Activated T-cell treated with anti-CD3 and anti-CD28 coated beads, Interleukin-2, amount 50 U/mL, for 48 hours (primary cell): Measurements from ENCODE around the gene TUG1.

Source experiments
- DNase-seq, 2 experiments: peaks; one replicate each; pipeline ENCODE4 v3.0.0-alpha.2; 2020

TUG1 gene

GRCh38 chr22:30968924-30969531, at the start of gene TUG1:
TUG1 (plus strand) TSS chr22:30969265.
- peak; percentile 97 to 98 for DNase-seq

- DNase-seq, result no peak
Measured at GRCh38 chr22:30919973-30920372, 49.1 kb upstream of the TUG1 start.

GRCh38 chr22:30920407-30920806, 48.7 kb upstream of the TUG1 start:
- DNase-seq, result peak; percentile 90 to 93

- no peak for DNase-seq
Measured at GRCh38 chr22:30921108-30921507, 48.0 kb upstream of the TUG1 start.

GRCh38 chr22:30922151-30922611, 46.9 kb upstream of the TUG1 start:
- peak; percentile 77 to 81 for DNase-seq

GRCh38 chr22:30923168-30923900, 45.7 kb upstream of the TUG1 start:
- DNase-seq, result no peak

GRCh38 chr22:30925667-30926066, 43.4 kb upstream of the TUG1 start:
- DNase-seq, result no peak

- no peak for DNase-seq
Measured at GRCh38 chr22:30926706-30927105, 42.4 kb upstream of the TUG1 start.

GRCh38 chr22:30927806-30928205, 41.3 kb upstream of the TUG1 start:
- no peak for DNase-seq

GRCh38 chr22:30928401-30928800, 40.7 kb upstream of the TUG1 start:
- no peak for DNase-seq

- DNase-seq, result no peak
Measured at GRCh38 chr22:30930228-30930627, 38.8 kb upstream of the TUG1 start.

GRCh38 chr22:30931541-30932300, 37.3 kb upstream of the TUG1 start:
- no peak for DNase-seq

GRCh38 chr22:30932661-30933060, 36.4 kb upstream of the TUG1 start:
- no peak for DNase-seq

GRCh38 chr22:30933457-30933856, 35.6 kb upstream of the TUG1 start:
- DNase-seq, result no peak

- no peak for DNase-seq
Measured at GRCh38 chr22:30934053-30934452, 35.0 kb upstream of the TUG1 start.

- peak; percentile 56 to 59 for DNase-seq
Measured at GRCh38 chr22:30940685-30941362, 28.2 kb upstream of the TUG1 start.

- DNase-seq, result peak in 1 of 2 experiments; percentile 25
Measured at GRCh38 chr22:30941363-30941740, 27.7 kb upstream of the TUG1 start.

GRCh38 chr22:30943368-30943767, 25.7 kb upstream of the TUG1 start:
- DNase-seq, result no peak

- no peak for DNase-seq
Measured at GRCh38 chr22:30944986-30945385, 24.1 kb upstream of the TUG1 start.

GRCh38 chr22:30945653-30946052, 23.4 kb upstream of the TUG1 start:
- DNase-seq, result no peak

GRCh38 chr22:30946354-30946753, 22.7 kb upstream of the TUG1 start:
- no peak for DNase-seq

- no peak for DNase-seq
Measured at GRCh38 chr22:30947173-30947815, 21.8 kb upstream of the TUG1 start.
